Skeletal muscle tissue (tissue), 4 donors: Measurements from ENCODE around the gene POLR2J. TPM values are rescaled to one million over a fixed set of nuclear protein-coding genes. Genes with fewer than 3 reads are reported as not detected.
"Not testable (repeated sequence)": the region's sequence is repeated elsewhere in the genome, so short reads cannot be mapped to it uniquely, and the experiment has no call there.

Experiments used
- H3K27ac ChIP-seq: one replicate; pipeline ENCODE4 v1.7.0; 2013; ENCODE audit warnings: mild to moderate bottlenecking, low read depth, low read length, inconsistent platforms
- H3K27me3 ChIP-seq, 3 donors: one replicate each; pipeline ENCODE4 v1.7.0; 2013; ENCODE audit warnings: low read length in 3 of 3; ENCODE audit not compliant: control insufficient read depth in 3 of 3, insufficient read depth in 3 of 3
- H3K36me3 ChIP-seq, 3 donors: one replicate each; pipeline ENCODE4 v1.7.0; 2013; ENCODE audit warnings: low read length in 3 of 3; ENCODE audit not compliant: control insufficient read depth in 3 of 3, insufficient read depth in 3 of 3
- H3K4me1 ChIP-seq, 3 donors: one replicate each; pipeline ENCODE4 v1.7.0; 2013; ENCODE audit warnings: low read length in 3 of 3, mild to moderate bottlenecking in 3 of 3; ENCODE audit not compliant: control insufficient read depth in 3 of 3, insufficient read depth in 3 of 3
- H3K4me3 ChIP-seq, 3 donors: one replicate each; pipeline ENCODE4 v1.7.0; 2013; ENCODE audit warnings: low read length in 3 of 3
- H3K9ac ChIP-seq, 3 donors: one replicate each; pipeline ENCODE4 v1.7.0; 2013; ENCODE audit warnings: low read length in 3 of 3, mild to moderate bottlenecking in 3 of 3, moderate library complexity in 2 of 3, low read depth in 1 of 3
- H3K9me3 ChIP-seq, 3 donors: one replicate each; pipeline ENCODE4 v1.7.0; 2013; ENCODE audit warnings: low read length in 3 of 3; ENCODE audit not compliant: control insufficient read depth in 3 of 3
- total RNA-seq: library from RNA; depleted of rRNA; stranded (reverse); fragments of >200 nt; gene quantifications from one replicate; pipeline ENCODE4 v1.2.3, GENCODE V29; 2014
- donor health status: Osteomylitis.

POLR2J gene
- total RNA-seq, 1 donor from 2014 or later = 19.8 TPM

- H3K27me3 ChIP-seq, H3K4me3 ChIP-seq, H3K9ac ChIP-seq, H3K27ac ChIP-seq, H3K4me1 ChIP-seq, H3K36me3 ChIP-seq, H3K9me3 ChIP-seq: not testable (repeated sequence)
Observed at GRCh38 chr7:102494473-102495149, 15.9 kb upstream of the POLR2J start.

- H3K9ac ChIP-seq, H3K36me3 ChIP-seq, H3K4me3 ChIP-seq, H3K27ac ChIP-seq, H3K9me3 ChIP-seq, H3K27me3 ChIP-seq, H3K4me1 ChIP-seq: not testable (repeated sequence)
Observed at GRCh38 chr7:102494026-102494425, 15.3 kb upstream of the POLR2J start.

GRCh38 chr7:102493220-102493935 lies 14.7 kb upstream of the POLR2J start:
- H3K9me3 ChIP-seq, H3K27ac ChIP-seq, H3K9ac ChIP-seq, H3K4me1 ChIP-seq, H3K4me3 ChIP-seq, H3K27me3 ChIP-seq, H3K36me3 ChIP-seq: not testable (repeated sequence)

GRCh38 chr7:102490529-102491075 lies 11.9 kb upstream of the POLR2J start:
- H3K36me3 ChIP-seq, H3K4me1 ChIP-seq, H3K9ac ChIP-seq, H3K27me3 ChIP-seq, H3K4me3 ChIP-seq, H3K9me3 ChIP-seq, H3K27ac ChIP-seq: not testable (repeated sequence)

GRCh38 chr7:102484317-102484716 lies 5.6 kb upstream of the POLR2J start:
- H3K9ac ChIP-seq, H3K27me3 ChIP-seq: not testable (repeated sequence)

GRCh38 chr7:102481962-102482361 lies 3.2 kb upstream of the POLR2J start:
- H3K4me3 ChIP-seq, H3K4me1 ChIP-seq, H3K9me3 ChIP-seq, H3K27me3 ChIP-seq, H3K27ac ChIP-seq, H3K9ac ChIP-seq, H3K36me3 ChIP-seq: not testable (repeated sequence)

More at GRCh38 chr7:102484317-102484716, 5.6 kb upstream of the POLR2J start:
- H3K4me1 ChIP-seq, H3K4me3 ChIP-seq, H3K36me3 ChIP-seq, H3K9me3 ChIP-seq, H3K27ac ChIP-seq: not testable (repeated sequence)

- H3K27me3 ChIP-seq, H3K27ac ChIP-seq, H3K9me3 ChIP-seq, H3K4me1 ChIP-seq, H3K4me3 ChIP-seq, H3K9ac ChIP-seq, H3K36me3 ChIP-seq: not testable (repeated sequence)
Observed at GRCh38 chr7:102479982-102480637, 1.4 kb upstream of the POLR2J start.

GRCh38 chr7:102479209-102479584 lies 475 bp upstream of the POLR2J start:
- H3K9ac ChIP-seq, H3K4me1 ChIP-seq, H3K36me3 ChIP-seq, H3K4me3 ChIP-seq, H3K9me3 ChIP-seq, H3K27ac ChIP-seq, H3K27me3 ChIP-seq: not testable (repeated sequence)

GRCh38 chr7:102474736-102475435 lies 3.8 kb downstream of the POLR2J start:
- H3K9me3 ChIP-seq, H3K4me3 ChIP-seq, H3K27ac ChIP-seq, H3K9ac ChIP-seq, H3K27me3 ChIP-seq: not testable (repeated sequence)
- Histone ChIP-seq H3K36me3 (peaks cover 7 to 18% (median 9%) of the 10 kb centered on the region in 3 donors), H3K4me1 (peaks cover 0 to 12% (median 5%) of the 10 kb centered on the region in 3 donors)

- not testable (repeated sequence) for H3K27ac ChIP-seq, H3K9me3 ChIP-seq, H3K4me3 ChIP-seq, H3K27me3 ChIP-seq, H3K9ac ChIP-seq
- peaks cover 0 to 13% (median 5%) of the 10 kb centered on the region in 3 donors for H3K4me1 ChIP-seq
- peaks cover 7 to 18% (median 9%) of the 10 kb centered on the region in 3 donors for H3K36me3 ChIP-seq
Observed at GRCh38 chr7:102474116-102474515, 4.6 kb downstream of the POLR2J start.
